ENCODE data around the gene CEP85. TPM values are rescaled to one million over a fixed set of nuclear protein-coding genes. Genes with fewer than 3 reads are reported as not detected.

The CEP85 gene
- total RNA-seq, 1 donor from 2014 or later: 10.3 TPM

- DNase-seq (no peak), ATAC-seq (no peak)
- intact Hi-C loops (cut with DNase I): no loop called here
- Histone ChIP-seq H3K27me3 (no peaks in the 10 kb centered on the region), H3K4me1 (peaks cover 64% of the 10 kb centered on the region), H3K36me3 (peaks cover 11% of the 10 kb centered on the region), H3K4me3 (no peak overlapping the region), H3K9me3 (no peaks in the 10 kb centered on the region), H3K27ac (peak overlapping the region; percentile 61)
- no peak for TF ChIP-seq CTCF (IDR thresholded peaks at IDR 0.05)
Measured at GRCh38 chr1:26283279-26283853, 49.4 kb downstream of the CEP85 start.

GRCh38 chr1:26283871-26284596, 50.0 kb downstream of the CEP85 start:
- no peaks in the 10 kb centered on the region for H3K27me3 ChIP-seq
- intact Hi-C loops (cut with DNase I): no loop called here
- peaks cover 64% of the 10 kb centered on the region for H3K4me1 ChIP-seq
- no peak for ATAC-seq
- no peak for TF ChIP-seq CTCF (IDR thresholded peaks at IDR 0.05)
- peak; percentile 62 for DNase-seq
- peak overlapping the region; percentile 10 for H3K4me3 ChIP-seq
- peak overlapping the region; percentile 61 for H3K27ac ChIP-seq
- H3K36me3 ChIP-seq: peaks cover 11% of the 10 kb centered on the region
- no peaks in the 10 kb centered on the region for H3K9me3 ChIP-seq

GRCh38 chr1:26284597-26285347, 50.8 kb downstream of the CEP85 start:
- no peaks in the 10 kb centered on the region for H3K9me3 ChIP-seq
- intact Hi-C loops (cut with DNase I): no loop called here
- ATAC-seq: peak; percentile 53

GRCh38 chr1:26285366-26286063, 51.5 kb downstream of the CEP85 start:
- no peaks in the 10 kb centered on the region for H3K27me3 ChIP-seq
- H3K4me1 ChIP-seq: peaks cover 72% of the 10 kb centered on the region
- ATAC-seq: no peak
- peak overlapping the region; percentile 61 for H3K27ac ChIP-seq
- H3K9me3 ChIP-seq: no peaks in the 10 kb centered on the region
- intact Hi-C loops (cut with DNase I): no loop called here
- H3K4me3 ChIP-seq: no peak overlapping the region
- peaks cover 11% of the 10 kb centered on the region for H3K36me3 ChIP-seq
- TF ChIP-seq CTCF (IDR thresholded peaks at IDR 0.05): peak; percentile 26
- no peak for DNase-seq

More at GRCh38 chr1:26284597-26285347, 50.8 kb downstream of the CEP85 start:
- Histone ChIP-seq H3K4me1 (peaks cover 66% of the 10 kb centered on the region), H3K36me3 (peaks cover 11% of the 10 kb centered on the region), H3K4me3 (peak overlapping the region; percentile 10), H3K27ac (peak overlapping the region; percentile 61), H3K27me3 (no peaks in the 10 kb centered on the region)
- peak; percentile 72 for TF ChIP-seq CTCF (IDR thresholded peaks at IDR 0.05)
- DNase-seq: peak; percentile 86

- H3K4me3 ChIP-seq: no peak overlapping the region
- H3K27ac ChIP-seq: no peak overlapping the region
- H3K4me1 ChIP-seq: peaks cover 75% of the 10 kb centered on the region
- DNase-seq: no peak
- H3K36me3 ChIP-seq: peaks cover 11% of the 10 kb centered on the region
- TF ChIP-seq CTCF (IDR thresholded peaks at IDR 0.05): no peak
- intact Hi-C loops (cut with DNase I): no loop called here
- no peaks in the 10 kb centered on the region for H3K27me3 ChIP-seq
- no peak for ATAC-seq
- no peaks in the 10 kb centered on the region for H3K9me3 ChIP-seq
Measured at GRCh38 chr1:26286064-26286416, 52.0 kb downstream of the CEP85 start.

All from upper lobe of right lung (tissue), 1 donor.